Esophagus squamous epithelium (tissue), 4 donors: Measurements from ENCODE around the gene ACTN4.

ENCODE experiments used
- POLR2A ChIP-seq, 4 donors: fragments of 450-650 bp; IDR thresholded peaks; one replicate each; pipeline ENCODE4 v1.6.1; 2017; ENCODE audit warnings: antibody characterized with exemption in 4 of 4, mild to moderate bottlenecking in 4 of 4, moderate library complexity in 3 of 4
- TF ChIP-seq, protein P1 (sequence below), 6 experiments: fragments of 450-650 bp in 4 of 6; fragments of 200-600 bp in 2 of 6; sonication (generic) in 2 of 6; IDR thresholded peaks; one replicate each; pipeline ENCODE4 v1.5.1; 2016 to 2019; ENCODE audit warnings: antibody characterized with exemption in 6 of 6, mild to moderate bottlenecking in 4 of 6, moderate library complexity in 4 of 6

DNA sequence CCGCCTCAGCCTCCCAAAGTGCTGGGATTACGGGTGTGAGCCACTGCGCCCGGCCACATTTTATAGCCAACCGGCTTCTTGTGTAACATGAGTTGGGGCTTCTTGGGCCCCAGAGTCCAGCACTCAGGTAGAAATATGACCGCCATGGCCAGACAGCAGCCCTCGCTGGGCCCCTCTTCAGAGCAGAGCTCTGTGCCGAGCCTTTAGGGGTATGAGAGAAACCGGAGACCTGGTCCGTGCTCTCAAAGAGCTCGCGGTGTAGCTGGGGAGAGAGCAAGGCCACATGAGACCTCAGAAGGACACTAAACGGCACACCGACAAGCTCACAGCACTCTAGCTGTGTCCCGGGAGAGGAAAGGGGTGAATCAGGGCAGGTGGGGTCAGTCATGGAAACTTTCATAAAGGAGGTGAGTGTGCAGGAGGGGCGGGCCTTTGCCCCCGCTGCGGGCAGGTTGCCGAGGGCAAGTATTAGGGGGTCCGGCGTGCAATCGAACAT, 15.8 kb downstream of the ACTN4 start:
- TF ChIP-seq, protein P1, sequence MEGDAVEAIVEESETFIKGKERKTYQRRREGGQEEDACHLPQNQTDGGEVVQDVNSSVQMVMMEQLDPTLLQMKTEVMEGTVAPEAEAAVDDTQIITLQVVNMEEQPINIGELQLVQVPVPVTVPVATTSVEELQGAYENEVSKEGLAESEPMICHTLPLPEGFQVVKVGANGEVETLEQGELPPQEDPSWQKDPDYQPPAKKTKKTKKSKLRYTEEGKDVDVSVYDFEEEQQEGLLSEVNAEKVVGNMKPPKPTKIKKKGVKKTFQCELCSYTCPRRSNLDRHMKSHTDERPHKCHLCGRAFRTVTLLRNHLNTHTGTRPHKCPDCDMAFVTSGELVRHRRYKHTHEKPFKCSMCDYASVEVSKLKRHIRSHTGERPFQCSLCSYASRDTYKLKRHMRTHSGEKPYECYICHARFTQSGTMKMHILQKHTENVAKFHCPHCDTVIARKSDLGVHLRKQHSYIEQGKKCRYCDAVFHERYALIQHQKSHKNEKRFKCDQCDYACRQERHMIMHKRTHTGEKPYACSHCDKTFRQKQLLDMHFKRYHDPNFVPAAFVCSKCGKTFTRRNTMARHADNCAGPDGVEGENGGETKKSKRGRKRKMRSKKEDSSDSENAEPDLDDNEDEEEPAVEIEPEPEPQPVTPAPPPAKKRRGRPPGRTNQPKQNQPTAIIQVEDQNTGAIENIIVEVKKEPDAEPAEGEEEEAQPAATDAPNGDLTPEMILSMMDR (IDR thresholded peaks at IDR 0.05): no peak
- TF ChIP-seq POLR2A (IDR thresholded peaks at IDR 0.05): no peak
